Stimulated activated CD4-positive, alpha-beta T cell treated with anti-CD3 and anti-CD28 coated beads, Interleukin-2, amount 100 ng/mL, for 48 hours (primary cell): ENCODE results near the gene STAP2.
"Not testable (repeated sequence)": the region's sequence is repeated elsewhere in the genome, so short reads cannot be mapped to it uniquely, and the experiment has no call there.

Source experiments
- DNase-seq, 2 donors: peaks; one replicate each; pipeline ENCODE4 v3.0.0-alpha.2; 2020

STAP2 gene

GRCh38 chr19:4297901-4298809, 40.5 kb downstream of the STAP2 start:
- no peak for DNase-seq

- no peak for DNase-seq
Measured at GRCh38 chr19:4295972-4296771, 42.5 kb downstream of the STAP2 start.

- no peak for DNase-seq
Measured at GRCh38 chr19:4294389-4294788, 44.2 kb downstream of the STAP2 start.

- no peak for DNase-seq
Measured at GRCh38 chr19:4292515-4292914, 46.1 kb downstream of the STAP2 start.

GRCh38 chr19:4291184-4291732, 47.4 kb downstream of the STAP2 start:
- DNase-seq: no peak

GRCh38 chr19:4288091-4288777, 50.4 kb downstream of the STAP2 start:
- DNase-seq: no peak

- not testable (repeated sequence) for DNase-seq
Measured at GRCh38 chr19:4286141-4286540, 52.5 kb downstream of the STAP2 start.

GRCh38 chr19:4284974-4285373, 53.7 kb downstream of the STAP2 start:
- no peak for DNase-seq

GRCh38 chr19:4284176-4284958, 54.3 kb downstream of the STAP2 start:
- no peak for DNase-seq

- DNase-seq: no peak
Measured at GRCh38 chr19:4279530-4280422, 58.9 kb downstream of the STAP2 start.

GRCh38 chr19:4279267-4279529, 59.4 kb downstream of the STAP2 start:
- DNase-seq: no peak

GRCh38 chr19:4278419-4279266, 60.0 kb downstream of the STAP2 start, which contains the start of gene SHD:
Gene SHD (plus strand): TSS chr19:4279266. CDS start chr19:4280064, 798 bp downstream.
- DNase-seq: no peak

GRCh38 chr19:4278010-4278409, 60.6 kb downstream of the STAP2 start:
- DNase-seq: no peak

GRCh38 chr19:4277191-4277696, 61.4 kb downstream of the STAP2 start:
- no peak for DNase-seq

- not testable (repeated sequence) for DNase-seq
Measured at GRCh38 chr19:4274321-4274686, 64.3 kb downstream of the STAP2 start.
